DLD1 (cell line): Measurements from ENCODE around the gene ULK1.

Experiments used
- in situ Hi-C: cut with HindIII; loops from 2 replicates; pipeline ENCODE4 v1.10.0; 2017; ENCODE audit warnings: low sequenced_read_pairs

ULK1 gene

DNA sequence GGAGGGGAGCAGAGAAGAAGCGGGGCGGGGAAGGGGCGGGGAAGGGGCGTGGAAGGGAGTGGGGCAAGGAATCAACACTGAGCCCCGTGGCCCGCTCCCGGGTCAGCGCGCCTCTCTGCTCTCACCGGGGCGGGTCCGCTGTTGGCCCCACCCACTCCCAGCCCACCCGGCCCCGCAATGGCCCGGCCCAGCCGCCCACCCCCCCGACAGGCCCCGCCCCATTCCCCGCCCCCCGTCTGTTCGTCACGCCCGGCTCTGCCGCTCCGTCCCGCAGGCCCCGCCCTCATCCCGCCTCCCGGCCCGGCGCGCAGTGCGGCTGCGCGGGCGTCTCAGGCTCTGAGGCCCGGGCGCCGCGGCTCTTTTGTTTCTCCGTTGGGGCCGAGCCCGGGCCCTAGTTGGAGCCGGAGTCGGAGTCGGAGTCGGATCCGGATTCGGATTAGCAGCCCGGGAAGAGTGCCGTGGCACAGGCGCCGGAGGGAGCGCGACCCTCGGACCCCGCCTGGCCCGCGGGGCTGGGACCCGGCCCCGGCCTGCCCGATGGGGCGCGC is at the start of gene ULK1:
ULK1 (plus strand) TSS at position 310 of the 548 bp plus-strand sequence. CDS start 380 bp downstream, outside the sequence.
- in situ Hi-C loops, result no loop called here

DNA sequence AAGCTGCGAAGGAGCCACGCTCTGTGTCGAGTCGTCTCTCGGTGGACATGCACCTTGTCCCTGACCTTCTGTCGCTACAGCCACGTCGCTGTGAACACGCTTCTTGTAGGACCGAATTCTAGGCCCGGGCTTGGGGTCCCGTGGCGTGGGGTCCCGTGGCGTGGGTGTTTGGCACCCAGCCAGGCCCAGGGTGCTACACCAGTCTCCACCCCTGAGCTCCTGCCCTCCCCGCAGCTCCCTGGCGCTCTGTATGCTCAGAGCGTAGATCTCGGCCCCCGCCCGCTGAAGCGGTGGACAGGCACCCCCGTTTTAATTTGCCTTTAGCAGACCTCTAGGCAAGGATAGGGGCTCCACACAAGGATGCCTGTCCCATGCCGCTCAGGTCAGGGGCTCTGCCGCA is 49.8 kb upstream of the ULK1 start:
- in situ Hi-C loops, result no loop called here

GRCh38 chr12:131845121-131845520 is 49.3 kb upstream of the ULK1 start:
- in situ Hi-C loops, result no loop called here

- in situ Hi-C loops, result no loop called here
Measured at GRCh38 chr12:131847456-131847855, 47.0 kb upstream of the ULK1 start.

GRCh38 chr12:131848753-131849152 is 45.7 kb upstream of the ULK1 start:
- in situ Hi-C loops, result no loop called here

DNA sequence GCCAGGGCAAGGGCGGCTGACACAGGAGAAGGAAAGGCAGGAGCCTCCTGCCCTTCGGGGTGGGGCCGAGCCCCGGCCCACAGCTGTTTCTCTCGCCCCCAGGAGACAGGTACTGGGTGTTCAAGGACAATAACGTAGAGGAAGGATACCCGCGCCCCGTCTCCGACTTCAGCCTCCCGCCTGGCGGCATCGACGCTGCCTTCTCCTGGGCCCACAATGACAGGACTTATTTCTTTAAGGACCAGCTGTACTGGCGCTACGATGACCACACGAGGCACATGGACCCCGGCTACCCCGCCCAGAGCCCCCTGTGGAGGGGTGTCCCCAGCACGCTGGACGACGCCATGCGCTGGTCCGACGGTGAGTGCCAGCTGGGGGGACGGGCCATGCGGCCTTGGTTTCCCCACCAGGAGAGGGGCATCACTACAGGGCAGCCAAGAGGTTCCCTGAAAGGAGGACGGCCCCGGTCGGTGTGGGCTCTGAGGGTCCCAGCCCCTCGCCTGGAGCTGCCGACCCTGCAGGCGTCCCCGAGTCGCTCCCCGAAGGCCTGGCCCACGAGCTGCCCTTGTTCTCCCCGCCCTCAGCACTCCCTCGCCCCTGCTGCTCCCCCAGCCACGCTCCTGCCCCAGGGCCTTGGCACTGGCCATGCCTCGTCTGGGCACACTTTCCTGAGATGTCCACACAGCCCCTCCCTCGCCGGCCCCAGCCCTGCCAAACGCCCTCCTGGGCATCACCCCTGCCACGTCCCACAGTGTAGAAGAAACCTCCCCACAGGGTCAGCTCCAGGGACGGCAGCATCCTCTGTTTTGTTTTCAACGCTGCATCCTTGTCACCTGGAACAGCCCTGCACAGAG is 44.5 kb upstream of the ULK1 start:
- in situ Hi-C loops, result loop anchor here (25.0 kb wide), 1 partner anchor 162 kb away; no protein-coding TSS in a partner anchor

- in situ Hi-C loops, result loop anchor here (25.0 kb wide), 1 partner anchor 161 kb away; no protein-coding TSS in a partner anchor
Measured at GRCh38 chr12:131850856-131851559, 43.4 kb upstream of the ULK1 start.

GRCh38 chr12:131851741-131852550 is 42.5 kb upstream of the ULK1 start:
- in situ Hi-C loops, result loop anchor here (25.0 kb wide), 1 partner anchor 160 kb away; no protein-coding TSS in a partner anchor

GRCh38 chr12:131852551-131853299 is 41.7 kb upstream of the ULK1 start:
- in situ Hi-C loops, result loop anchor here (25.0 kb wide), 1 partner anchor 160 kb away; no protein-coding TSS in a partner anchor

DNA sequence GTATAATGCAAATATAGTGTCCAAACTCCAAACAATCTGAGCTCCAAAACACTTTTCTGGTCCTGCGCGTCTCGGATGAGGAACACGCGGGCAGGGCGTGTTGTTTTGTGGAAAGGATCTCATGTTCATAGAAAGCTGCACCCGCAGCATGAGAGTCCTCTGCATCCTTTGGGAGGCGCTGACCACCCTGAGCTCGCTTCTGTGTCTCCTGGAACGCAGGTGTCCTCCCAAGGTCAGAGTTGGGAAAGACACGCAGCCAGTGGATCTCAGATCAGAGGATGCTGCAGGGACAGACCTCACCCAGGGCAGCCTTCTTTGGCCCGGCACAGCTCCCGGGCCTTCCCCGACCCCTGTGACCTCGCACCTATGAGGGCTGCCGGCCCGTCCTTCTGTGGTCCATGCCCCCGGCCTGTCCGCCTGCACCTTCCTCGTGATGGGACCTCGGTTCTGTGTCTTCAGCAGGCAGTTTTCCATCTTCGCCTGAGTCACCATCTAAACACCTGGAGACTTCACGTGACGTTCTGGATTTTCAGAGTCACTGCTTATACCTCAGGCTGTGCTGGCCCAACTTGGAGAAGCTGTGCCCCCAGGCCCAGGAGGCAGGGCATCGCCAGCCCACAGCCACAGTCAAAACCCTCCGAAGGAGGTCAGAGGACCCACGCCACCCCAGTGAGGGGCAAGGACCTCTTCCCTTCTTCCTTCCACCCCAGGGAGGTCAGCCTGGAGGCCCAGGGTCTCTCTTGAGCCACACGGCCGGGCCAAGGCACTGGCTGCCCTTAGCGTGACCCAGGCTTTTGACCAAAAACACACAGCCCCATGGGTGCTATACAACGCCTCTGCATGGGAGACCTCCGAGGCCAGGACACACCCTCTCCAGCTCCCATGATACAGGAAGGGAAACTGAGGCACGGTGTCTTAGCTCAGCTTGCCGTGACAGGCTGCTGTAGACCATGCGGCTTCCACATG is 40.3 kb upstream of the ULK1 start:
- in situ Hi-C loops, result loop anchor here (25.0 kb wide), 1 partner anchor 158 kb away; no protein-coding TSS in a partner anchor

DNA sequence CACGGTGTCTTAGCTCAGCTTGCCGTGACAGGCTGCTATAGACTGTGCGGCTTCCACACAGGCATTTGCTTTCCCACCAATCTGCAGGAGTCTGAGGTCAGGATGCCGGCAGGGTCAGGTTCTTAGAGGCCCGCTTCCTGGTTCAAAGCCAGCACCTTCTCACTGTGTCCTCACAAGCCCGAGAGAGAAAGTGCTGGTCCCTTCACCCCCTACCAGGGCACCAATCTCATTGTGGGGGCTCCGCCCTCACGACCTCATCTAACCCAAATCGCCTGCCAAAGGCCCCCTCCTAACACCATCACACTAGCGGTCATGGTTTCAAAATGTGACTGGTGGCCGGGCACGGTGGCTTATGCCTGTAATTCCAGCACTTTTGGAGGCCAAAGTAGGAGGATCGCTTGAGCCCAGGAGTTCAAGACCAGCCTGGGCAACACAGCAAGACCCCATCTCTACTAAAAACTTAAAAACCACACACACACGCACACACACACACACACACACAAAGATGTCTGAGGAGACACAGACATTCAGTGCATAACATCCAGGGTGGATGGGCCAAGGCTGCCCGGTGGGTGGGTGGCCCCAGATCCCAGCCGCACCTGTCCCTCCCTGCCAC is 39.5 kb upstream of the ULK1 start:
- in situ Hi-C loops, result loop anchor here (25.0 kb wide), 1 partner anchor 157 kb away; no protein-coding TSS in a partner anchor

- in situ Hi-C loops, result loop anchor here (25.0 kb wide), 1 partner anchor 157 kb away; no protein-coding TSS in a partner anchor
Measured at GRCh38 chr12:131855521-131856142, 38.8 kb upstream of the ULK1 start.

- in situ Hi-C loops, result loop anchor here (25.0 kb wide), 1 partner anchor 156 kb away; no protein-coding TSS in a partner anchor
Measured at GRCh38 chr12:131856366-131857097, 37.9 kb upstream of the ULK1 start.

DNA sequence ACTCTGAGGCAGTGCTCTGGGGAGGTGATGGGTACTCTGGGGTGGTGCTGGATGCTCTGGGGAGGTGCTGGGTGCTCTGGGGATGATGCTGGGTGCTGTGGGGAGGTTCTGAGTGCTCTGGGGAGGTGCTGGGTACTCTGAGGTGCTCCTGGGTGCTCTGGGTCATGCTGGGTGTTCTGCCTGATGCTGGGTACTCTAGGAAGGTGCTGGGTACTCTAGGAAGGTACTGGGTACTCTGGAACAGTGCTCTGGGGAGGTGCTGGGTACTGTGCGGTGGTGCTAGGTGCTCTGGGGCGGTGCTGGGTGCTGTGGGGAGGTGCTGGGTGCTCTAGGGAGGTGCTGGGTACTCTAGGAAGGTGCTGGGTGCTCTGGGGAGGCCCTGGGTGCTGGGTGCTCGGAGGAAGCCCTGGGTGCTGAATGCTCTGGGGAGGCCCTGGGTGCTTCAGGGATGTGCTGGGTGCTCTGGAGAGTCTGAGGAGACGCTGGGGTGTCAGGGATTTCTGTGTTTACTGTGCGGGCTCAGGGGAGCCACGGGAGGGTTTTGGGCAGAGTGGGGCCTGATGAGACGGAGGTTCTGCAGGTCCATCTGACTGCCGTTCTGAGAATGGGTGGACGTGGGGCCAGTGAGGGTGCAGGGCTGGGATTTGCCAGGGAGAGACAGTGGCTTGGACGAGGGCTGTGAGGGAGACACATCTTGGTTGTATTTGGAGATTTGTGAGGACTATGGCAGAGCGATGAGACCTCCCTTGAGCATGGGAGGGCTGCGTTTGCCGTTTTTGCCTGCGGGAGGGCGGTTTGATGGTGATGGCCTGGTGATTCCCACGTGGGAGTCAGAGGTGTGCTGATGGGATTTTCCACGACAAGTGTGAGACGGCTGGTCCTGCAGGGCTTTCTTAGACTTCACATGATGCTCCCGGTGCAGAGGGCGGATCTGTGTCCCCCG is 36.2 kb upstream of the ULK1 start:
- in situ Hi-C loops, result loop anchor here (25.0 kb wide), 1 partner anchor 154 kb away; no protein-coding TSS in a partner anchor

GRCh38 chr12:131860472-131861260 is 33.8 kb upstream of the ULK1 start:
- in situ Hi-C loops, result loop anchor here (25.0 kb wide), 1 partner anchor 152 kb away; no protein-coding TSS in a partner anchor
